A172 (cell line): ENCODE results near the gene JMJD6. TPM values are rescaled to one million over a fixed set of nuclear protein-coding genes. Genes with fewer than 3 reads are reported as not detected.
"Not testable (repeated sequence)": the region's sequence is repeated elsewhere in the genome, so short reads cannot be mapped to it uniquely, and the experiment has no call there.

ENCODE experiments used
- DNase-seq: peaks from one replicate; pipeline ENCODE4 v3.0.0-alpha.2; 2015; ENCODE audit warnings: low spot score
- total RNA-seq: library from RNA; depleted of rRNA; stranded (reverse); fragments of >200 nt; shearing (Covaris generic); gene quantifications from 2 replicates; pipeline ENCODE4 v1.2.3, GENCODE V29; 2014; rRNA removed

Gene JMJD6
- total RNA-seq: 40.5 and 46.8 TPM in 2 replicates

GRCh38 chr17:76726231-76726775 is at the start of gene JMJD6:
Gene JMJD6 (minus strand): TSS chr17:76726606. CDS start chr17:76726475, 131 bp downstream.
- peak; percentile 89 for DNase-seq

GRCh38 chr17:76775021-76775600 is 48.7 kb upstream of the JMJD6 start:
- no peak for DNase-seq

GRCh38 chr17:76772842-76773525 is 46.6 kb upstream of the JMJD6 start:
- peak; percentile 100 for DNase-seq

DNA sequence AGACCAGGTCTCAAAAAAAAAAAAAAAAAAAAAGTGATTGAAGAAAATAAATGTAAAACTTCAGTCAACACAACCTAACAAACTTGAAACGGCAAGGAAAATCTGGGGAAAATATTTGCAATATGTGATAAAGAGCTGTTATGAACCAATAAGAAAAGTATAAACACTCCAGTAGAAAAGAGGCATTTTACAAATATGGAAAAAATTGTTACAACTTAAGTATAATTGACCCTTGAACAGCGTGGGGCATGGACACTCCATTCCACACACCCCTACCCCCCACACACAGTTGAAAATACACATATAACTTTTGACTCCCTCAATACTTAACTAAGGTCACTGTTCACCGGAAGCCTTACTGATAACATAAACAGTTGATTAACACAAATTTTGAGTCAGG is 32.2 kb upstream of the JMJD6 start:
- DNase-seq: no peak

DNA sequence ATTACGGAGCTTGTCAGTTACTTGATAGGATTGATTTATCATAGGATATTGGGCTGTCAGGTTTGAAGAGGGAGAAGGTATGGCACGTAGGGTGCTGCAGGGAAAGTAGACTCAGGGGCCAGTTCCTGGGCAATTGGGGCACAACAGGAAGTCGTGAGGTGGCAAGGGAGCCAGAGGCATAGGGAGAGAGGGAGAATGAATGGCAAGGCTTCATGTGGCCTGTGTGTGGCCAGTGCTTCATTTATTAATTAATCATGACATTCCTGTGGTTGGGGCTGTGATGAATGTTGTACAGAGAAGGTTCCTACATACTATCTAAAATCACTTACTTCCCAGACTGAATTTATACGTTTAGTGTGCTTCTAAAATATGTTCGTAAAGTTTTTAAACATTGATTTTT is 30.9 kb upstream of the JMJD6 start:
- no peak for DNase-seq

GRCh38 chr17:76755285-76755684 is 28.9 kb upstream of the JMJD6 start:
- DNase-seq: no peak

DNA sequence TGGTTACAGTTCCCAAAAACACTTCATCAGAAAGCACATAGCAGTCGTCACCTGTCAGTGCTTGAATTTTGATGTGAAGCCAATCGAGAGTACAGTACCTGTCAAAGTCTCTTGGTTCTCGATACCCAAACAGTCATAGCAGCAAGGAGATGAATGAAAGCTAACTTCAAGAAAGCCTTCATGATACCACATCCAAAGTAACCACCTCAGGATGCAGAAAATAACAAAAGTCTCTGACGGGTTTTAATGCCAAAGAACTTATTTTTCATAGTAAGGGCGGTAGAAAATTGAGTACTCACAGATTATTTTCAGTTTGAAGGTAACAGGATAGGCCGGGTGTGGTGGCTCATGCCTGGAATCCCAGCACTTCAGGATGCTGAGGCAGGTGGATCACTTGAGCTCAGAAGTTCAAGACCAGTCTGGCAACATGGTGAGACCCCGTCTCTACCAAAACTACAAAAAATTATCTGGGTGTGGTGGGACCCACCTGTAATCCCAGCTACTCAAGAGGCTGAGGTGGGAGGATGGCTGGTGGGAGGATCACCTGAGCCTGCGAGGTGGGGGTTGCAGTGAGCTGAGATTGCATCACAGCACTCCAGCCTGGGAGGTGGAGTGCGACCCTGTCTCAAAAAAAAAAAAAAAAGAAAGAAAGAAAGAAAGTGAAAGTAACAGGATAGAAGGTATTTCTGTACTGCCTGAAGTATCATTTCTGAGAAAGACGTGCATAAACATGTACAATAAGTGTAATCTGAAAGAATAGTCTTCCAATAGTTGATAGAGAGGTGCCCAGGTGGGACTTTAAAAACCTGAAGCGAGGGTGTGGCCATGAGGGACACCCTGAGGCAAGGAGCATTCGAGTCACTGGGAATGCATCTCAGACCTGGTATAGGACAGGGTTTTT is 26.9 kb upstream of the JMJD6 start:
- DNase-seq: no peak

DNA sequence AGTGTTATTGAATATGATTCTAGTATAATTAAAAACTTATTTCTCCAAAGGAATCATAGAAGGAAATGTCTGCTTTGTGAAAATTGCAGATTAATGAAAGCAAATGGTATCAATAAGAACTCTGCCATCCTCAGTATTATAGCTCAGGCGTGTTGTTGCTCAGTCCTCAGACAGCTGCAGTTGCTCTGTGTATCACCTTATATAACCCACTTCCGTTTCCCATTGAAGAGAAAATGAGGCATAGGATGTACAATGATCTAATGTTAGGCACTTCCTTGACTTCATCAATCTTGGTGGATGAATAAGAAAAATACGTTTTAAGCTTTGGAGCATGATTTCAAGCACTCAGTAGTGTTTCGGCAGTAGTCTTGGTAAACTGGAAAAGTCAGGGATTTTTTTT is 25.6 kb upstream of the JMJD6 start:
- no peak for DNase-seq

DNA sequence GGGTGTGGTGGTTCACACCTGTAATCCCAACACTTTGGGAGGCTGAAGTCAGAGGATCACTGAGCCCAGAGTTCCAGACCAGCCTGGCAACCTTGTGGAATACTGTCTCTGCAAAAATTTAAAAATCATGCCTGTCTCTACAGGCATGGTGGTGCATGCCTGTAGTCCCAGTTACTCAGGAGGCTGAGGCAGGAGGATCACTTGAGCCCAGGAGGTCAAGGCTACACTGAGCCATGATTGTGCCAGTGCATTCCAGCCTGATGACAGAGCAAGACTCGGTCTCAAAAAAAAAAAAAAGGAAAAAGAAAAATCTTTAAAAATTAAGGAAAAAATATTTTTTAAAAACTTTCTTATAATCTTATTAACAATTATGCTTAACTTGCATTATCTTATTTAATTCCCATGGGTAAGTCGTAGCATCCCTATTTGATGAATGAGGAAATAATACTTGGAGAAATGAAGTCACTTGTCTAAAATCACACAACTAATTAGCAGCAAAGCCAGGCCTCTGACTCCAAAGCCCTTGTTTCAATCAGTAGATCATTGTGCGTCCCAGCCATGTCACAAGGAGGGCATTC is 25.1 kb upstream of the JMJD6 start:
- no peak for DNase-seq

GRCh38 chr17:76748657-76749056 is 22.3 kb upstream of the JMJD6 start:
- DNase-seq: no peak

GRCh38 chr17:76747716-76748363 is 21.4 kb upstream of the JMJD6 start:
- no peak for DNase-seq

GRCh38 chr17:76745785-76746184 is 19.4 kb upstream of the JMJD6 start:
- DNase-seq: not testable (repeated sequence)

DNA sequence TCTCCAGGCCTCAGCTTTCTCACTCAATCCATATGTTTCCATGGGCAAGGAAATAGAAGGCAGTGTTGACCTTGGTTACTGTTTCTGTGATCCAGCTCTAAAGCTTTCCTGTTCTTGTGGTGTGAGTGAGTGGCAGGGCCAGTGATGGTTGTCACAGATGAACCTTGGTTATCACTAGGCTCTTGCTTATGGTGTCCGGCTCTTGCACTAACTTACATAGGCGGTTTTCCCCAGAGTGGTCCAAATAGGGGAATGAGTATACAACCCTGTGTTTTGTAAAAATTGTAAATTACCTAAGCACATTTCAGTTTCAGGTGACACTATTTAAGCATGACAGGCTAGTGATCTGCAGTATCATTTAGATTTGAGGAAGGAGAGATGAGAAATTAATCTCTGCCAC is 18.3 kb upstream of the JMJD6 start:
- DNase-seq: no peak

DNA sequence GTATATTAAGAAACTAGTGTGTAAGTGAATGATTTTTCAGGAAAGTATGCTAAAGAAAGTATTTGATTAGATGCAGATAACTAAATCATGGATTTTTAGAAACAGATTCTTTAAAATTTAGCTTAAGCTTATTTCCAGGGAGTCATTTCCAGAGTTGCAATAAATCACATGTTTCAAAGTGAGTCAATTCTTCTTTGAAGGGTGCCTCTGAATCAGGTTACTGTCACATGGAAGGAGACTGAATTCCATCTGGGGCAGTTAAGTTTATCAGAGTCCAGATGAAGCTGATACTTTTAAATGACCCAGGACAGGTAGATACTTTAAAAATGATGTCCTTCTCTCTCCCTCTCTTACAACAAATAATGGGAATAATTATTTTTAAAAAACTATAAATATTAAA is 16.6 kb upstream of the JMJD6 start:
- DNase-seq: peak; percentile 46

GRCh38 chr17:76740329-76741118 is 14.1 kb upstream of the JMJD6 start:
- DNase-seq: no peak

GRCh38 chr17:76739568-76740115 is 13.2 kb upstream of the JMJD6 start:
- not testable (repeated sequence) for DNase-seq

GRCh38 chr17:76738468-76738850 is 12.1 kb upstream of the JMJD6 start:
- DNase-seq: no peak

- peak; percentile 83 for DNase-seq
Observed at GRCh38 chr17:76737676-76738467, 11.5 kb upstream of the JMJD6 start, which contains the start of gene MFSD11. Gene MFSD11 (plus strand): TSS chr17:76738119. CDS start chr17:76738353, 234 bp downstream.

DNA sequence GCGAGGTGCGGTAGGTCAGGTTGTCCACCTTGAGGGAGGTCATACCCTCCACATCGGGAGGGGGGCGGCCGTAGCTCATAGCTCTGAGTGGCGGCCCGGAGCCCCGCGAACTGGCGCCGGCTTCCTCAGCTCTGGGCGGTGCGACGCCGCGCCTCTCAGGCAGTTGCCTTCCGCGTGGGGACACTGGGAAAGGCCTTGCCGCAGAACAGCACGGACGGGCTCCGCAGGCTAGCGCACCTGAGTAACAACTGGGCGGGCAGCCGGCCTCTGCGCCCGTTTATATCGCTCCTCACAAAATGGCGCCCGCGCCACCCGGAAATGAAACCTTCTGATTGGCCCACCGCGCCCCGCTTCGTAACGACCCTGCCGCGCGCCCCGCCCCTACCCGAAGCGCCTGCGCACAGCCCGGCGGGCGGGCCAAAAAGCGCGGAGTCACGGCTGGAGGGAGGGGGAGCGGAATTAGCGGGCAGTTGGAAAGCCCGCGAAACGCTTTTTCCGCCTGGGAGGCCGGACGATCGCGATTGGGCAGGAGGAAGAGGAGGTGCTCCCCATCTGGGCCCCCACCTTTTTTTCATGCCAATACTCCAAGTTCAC is 10.8 kb upstream of the JMJD6 start, which contains the start of gene SRSF2:
SRSF2 (minus strand) TSS at position 250 of the 594 bp plus-strand sequence; CDS start at position 79, 171 bp downstream.
- DNase-seq: peak; percentile 99
